Measurements from ENCODE around the gene NEDD4.

DNA sequence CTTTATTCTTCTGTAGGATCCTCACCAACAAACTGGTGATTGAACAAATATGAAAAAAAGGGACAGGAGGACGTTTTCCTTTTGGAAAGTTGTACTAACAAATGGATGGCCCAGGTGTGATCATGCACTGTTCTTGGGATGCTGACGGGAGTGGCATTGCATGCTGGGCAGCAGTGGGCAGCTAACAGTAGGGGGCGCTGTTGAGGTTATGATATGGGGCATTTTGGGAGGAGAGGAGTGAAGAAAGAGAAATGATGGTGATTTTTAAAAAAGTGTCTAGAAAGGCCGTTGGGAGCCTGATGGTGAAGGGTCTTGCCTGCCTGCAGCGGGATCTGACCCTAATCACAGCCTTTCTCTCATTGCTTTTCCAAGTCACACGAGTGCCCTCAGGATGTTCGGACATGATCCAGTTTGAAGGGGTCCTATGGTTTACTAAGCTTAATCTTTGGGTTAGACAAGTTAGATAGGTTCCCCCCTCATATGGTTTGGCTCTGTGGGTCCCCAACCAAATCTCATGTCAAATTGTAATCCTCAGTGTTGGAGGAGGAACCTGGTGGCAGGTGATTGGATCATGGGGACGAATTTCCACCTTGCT is 204.2 kb downstream of the NEDD4 start:
- no peak for TF ChIP-seq EED (IDR thresholded peaks at IDR 0.05; ENCODE audit: low read depth)
- no peak for TF ChIP-seq ETV6 (conservative IDR thresholded peaks at IDR 0.05 in 1 of 2, IDR thresholded peaks at IDR 0.05 in 1 of 2; ENCODE audit: borderline replicate concordance in 1 of 2, low read depth in 1 of 2)
- no peak for TF ChIP-seq POLR2AphosphoS2 (IDR thresholded peaks at IDR 0.05; ENCODE audit: low read depth, low read length)
- TF ChIP-seq MXI1 (IDR thresholded peaks at IDR 0.05; ENCODE audit: low read depth, low read length): no peak
- TF ChIP-seq, protein P1, sequence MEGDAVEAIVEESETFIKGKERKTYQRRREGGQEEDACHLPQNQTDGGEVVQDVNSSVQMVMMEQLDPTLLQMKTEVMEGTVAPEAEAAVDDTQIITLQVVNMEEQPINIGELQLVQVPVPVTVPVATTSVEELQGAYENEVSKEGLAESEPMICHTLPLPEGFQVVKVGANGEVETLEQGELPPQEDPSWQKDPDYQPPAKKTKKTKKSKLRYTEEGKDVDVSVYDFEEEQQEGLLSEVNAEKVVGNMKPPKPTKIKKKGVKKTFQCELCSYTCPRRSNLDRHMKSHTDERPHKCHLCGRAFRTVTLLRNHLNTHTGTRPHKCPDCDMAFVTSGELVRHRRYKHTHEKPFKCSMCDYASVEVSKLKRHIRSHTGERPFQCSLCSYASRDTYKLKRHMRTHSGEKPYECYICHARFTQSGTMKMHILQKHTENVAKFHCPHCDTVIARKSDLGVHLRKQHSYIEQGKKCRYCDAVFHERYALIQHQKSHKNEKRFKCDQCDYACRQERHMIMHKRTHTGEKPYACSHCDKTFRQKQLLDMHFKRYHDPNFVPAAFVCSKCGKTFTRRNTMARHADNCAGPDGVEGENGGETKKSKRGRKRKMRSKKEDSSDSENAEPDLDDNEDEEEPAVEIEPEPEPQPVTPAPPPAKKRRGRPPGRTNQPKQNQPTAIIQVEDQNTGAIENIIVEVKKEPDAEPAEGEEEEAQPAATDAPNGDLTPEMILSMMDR (IDR thresholded peaks at IDR 0.05 in 2 of 3, conservative IDR thresholded peaks at IDR 0.05 in 1 of 3; ENCODE audit: control insufficient read depth in 2 of 3, extremely low read depth in 1 of 3, insufficient read depth in 1 of 3, low read depth in 3 of 3, low read length in 3 of 3): peak; percentile 51 to 68 (median 66)
- TF ChIP-seq EGR1 (IDR thresholded peaks at IDR 0.05; ENCODE audit: borderline replicate concordance in 1 of 2, low read depth in 2 of 2, low read length in 2 of 2): no peak
- no peak for TF ChIP-seq GABPA (IDR thresholded peaks at IDR 0.05; ENCODE audit: low read depth)
- no peak for TF ChIP-seq EZH2 (IDR thresholded peaks at IDR 0.05; ENCODE audit: borderline replicate concordance, control insufficient read depth, low read depth, low read length)
- no peak for TF ChIP-seq WRNIP1 (IDR thresholded peaks at IDR 0.05; ENCODE audit: borderline replicate concordance, low read depth, low read length)
- TF ChIP-seq, protein P2, sequence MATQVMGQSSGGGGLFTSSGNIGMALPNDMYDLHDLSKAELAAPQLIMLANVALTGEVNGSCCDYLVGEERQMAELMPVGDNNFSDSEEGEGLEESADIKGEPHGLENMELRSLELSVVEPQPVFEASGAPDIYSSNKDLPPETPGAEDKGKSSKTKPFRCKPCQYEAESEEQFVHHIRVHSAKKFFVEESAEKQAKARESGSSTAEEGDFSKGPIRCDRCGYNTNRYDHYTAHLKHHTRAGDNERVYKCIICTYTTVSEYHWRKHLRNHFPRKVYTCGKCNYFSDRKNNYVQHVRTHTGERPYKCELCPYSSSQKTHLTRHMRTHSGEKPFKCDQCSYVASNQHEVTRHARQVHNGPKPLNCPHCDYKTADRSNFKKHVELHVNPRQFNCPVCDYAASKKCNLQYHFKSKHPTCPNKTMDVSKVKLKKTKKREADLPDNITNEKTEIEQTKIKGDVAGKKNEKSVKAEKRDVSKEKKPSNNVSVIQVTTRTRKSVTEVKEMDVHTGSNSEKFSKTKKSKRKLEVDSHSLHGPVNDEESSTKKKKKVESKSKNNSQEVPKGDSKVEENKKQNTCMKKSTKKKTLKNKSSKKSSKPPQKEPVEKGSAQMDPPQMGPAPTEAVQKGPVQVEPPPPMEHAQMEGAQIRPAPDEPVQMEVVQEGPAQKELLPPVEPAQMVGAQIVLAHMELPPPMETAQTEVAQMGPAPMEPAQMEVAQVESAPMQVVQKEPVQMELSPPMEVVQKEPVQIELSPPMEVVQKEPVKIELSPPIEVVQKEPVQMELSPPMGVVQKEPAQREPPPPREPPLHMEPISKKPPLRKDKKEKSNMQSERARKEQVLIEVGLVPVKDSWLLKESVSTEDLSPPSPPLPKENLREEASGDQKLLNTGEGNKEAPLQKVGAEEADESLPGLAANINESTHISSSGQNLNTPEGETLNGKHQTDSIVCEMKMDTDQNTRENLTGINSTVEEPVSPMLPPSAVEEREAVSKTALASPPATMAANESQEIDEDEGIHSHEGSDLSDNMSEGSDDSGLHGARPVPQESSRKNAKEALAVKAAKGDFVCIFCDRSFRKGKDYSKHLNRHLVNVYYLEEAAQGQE (IDR thresholded peaks at IDR 0.05; ENCODE audit: low read depth, low read length): no peak
- TF ChIP-seq, protein P3, sequence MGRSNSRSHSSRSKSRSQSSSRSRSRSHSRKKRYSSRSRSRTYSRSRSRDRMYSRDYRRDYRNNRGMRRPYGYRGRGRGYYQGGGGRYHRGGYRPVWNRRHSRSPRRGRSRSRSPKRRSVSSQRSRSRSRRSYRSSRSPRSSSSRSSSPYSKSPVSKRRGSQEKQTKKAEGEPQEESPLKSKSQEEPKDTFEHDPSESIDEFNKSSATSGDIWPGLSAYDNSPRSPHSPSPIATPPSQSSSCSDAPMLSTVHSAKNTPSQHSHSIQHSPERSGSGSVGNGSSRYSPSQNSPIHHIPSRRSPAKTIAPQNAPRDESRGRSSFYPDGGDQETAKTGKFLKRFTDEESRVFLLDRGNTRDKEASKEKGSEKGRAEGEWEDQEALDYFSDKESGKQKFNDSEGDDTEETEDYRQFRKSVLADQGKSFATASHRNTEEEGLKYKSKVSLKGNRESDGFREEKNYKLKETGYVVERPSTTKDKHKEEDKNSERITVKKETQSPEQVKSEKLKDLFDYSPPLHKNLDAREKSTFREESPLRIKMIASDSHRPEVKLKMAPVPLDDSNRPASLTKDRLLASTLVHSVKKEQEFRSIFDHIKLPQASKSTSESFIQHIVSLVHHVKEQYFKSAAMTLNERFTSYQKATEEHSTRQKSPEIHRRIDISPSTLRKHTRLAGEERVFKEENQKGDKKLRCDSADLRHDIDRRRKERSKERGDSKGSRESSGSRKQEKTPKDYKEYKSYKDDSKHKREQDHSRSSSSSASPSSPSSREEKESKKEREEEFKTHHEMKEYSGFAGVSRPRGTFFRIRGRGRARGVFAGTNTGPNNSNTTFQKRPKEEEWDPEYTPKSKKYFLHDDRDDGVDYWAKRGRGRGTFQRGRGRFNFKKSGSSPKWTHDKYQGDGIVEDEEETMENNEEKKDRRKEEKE (IDR thresholded peaks at IDR 0.05): no peak
- TF ChIP-seq RFX5 (IDR thresholded peaks at IDR 0.05; ENCODE audit: low read depth, low read length): no peak
- TF ChIP-seq POLR2AphosphoS5 (IDR thresholded peaks at IDR 0.05; ENCODE audit: low read length): no peak

All from GM12878 (cell line).